Activated gamma-delta T cell treated with anti-CD3 and anti-CD28 coated beads, Interleukin-2, amount 50 U/mL, for 16 hours (primary cell): Measurements from ENCODE around the gene GSK3A.
A peak's percentile ranks its signal among the peaks of the same experiment; 100 is the strongest.

ENCODE experiments used
- DNase-seq: peaks from one replicate; pipeline ENCODE4 v3.0.0-alpha.2; 2020; ENCODE audit warnings: low read depth

GSK3A gene

GRCh38 chr19:42225718-42226292 is 16.6 kb downstream of the GSK3A start:
- DNase-seq = no peak

- DNase-seq = no peak
These were observed 17.3 kb downstream of the GSK3A start for GRCh38 chr19:42224940-42225717.

- no peak for DNase-seq
These were observed 21.7 kb downstream of the GSK3A start for GRCh38 chr19:42220751-42221097.

GRCh38 chr19:42219812-42220750 is 22.3 kb downstream of the GSK3A start, which contains the start of gene ZNF526:
Gene ZNF526, plus strand, starts transcription at chr19:42220312. Its CDS starts 4,092 bp downstream, at chr19:42224404.
- peak; percentile 93 for DNase-seq

GRCh38 chr19:42217520-42218437 is 24.6 kb downstream of the GSK3A start, which contains the start of gene DEDD2:
Gene DEDD2, minus strand, starts transcription at chr19:42217677. Its CDS starts 670 bp downstream, at chr19:42217007.
- peak; percentile 99 for DNase-seq

GRCh38 chr19:42216653-42217519 is 25.5 kb downstream of the GSK3A start:
- no peak for DNase-seq

GRCh38 chr19:42214810-42215485 is 27.5 kb downstream of the GSK3A start:
- no peak for DNase-seq

GRCh38 chr19:42212886-42213285 is 29.5 kb downstream of the GSK3A start:
- DNase-seq = no peak

- no peak for DNase-seq
These were observed 33.8 kb downstream of the GSK3A start for GRCh38 chr19:42208612-42209011.

GRCh38 chr19:42207767-42208271 is 34.6 kb downstream of the GSK3A start:
- no peak for DNase-seq

- no peak for DNase-seq
These were observed 35.3 kb downstream of the GSK3A start for GRCh38 chr19:42206871-42207755.

- DNase-seq = no peak
These were observed 37.7 kb downstream of the GSK3A start for GRCh38 chr19:42204664-42205063.

GRCh38 chr19:42203700-42204099 is 38.7 kb downstream of the GSK3A start:
- DNase-seq = no peak

- DNase-seq = no peak
These were observed 40.0 kb downstream of the GSK3A start for GRCh38 chr19:42202290-42202880.

- DNase-seq = no peak
These were observed 40.7 kb downstream of the GSK3A start for GRCh38 chr19:42201489-42202289.

GRCh38 chr19:42200116-42200715 is 42.2 kb downstream of the GSK3A start:
- no peak for DNase-seq
